Measurements from ENCODE around the gene CREB3L4.

DNA sequence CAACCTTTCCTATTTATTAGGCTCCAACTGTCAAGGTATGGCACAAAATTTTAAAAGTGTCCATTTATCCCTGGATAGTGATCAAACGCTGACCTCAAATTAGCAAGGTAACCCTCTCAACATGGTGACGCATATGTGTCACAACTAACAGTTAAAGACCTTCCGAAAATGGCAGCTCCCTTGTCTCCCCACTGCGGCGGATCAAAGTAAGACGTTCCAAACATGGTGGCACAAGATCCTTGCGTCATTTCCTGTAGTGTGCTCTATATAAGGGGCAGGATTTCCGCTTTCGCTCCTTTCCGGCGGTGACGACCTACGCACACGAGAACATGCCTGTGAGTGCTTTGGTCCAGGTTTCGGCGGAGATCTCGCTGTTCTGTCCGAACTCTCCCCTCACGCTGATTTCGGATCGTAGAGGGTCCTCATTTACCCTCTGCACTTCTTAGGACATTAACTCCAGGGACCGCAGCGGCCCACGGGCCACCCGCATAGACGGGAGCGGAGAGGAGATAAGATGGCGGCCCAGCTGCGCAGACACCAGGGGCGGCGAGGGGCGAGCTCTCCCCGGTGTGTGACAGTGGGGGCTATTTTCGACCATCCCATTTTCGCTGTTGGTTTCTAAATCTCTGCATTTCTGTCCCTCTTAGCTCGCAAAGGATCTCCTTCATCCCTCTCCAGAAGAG lies 22.9 kb downstream of the CREB3L4 start, which contains the start of gene RPS27:
- TF ChIP-seq EP300 (IDR thresholded peaks at IDR 0.05) (peak; percentile 58), CTCF (IDR thresholded peaks at IDR 0.05) (no peak), POLR2A (IDR thresholded peaks at IDR 0.05) (peak in 2 of 4 donors; percentile 92 to 96)
